Endothelial cell (in vitro differentiated cells): ENCODE results near the gene LMX1A. TPM values are rescaled to one million over a fixed set of nuclear protein-coding genes. Genes with fewer than 3 reads are reported as not detected.

Experiments used
- DNase-seq: peaks from one replicate; pipeline ENCODE4 v3.0.0; 2021; ENCODE audit warnings: low spot score
- H3K27ac Mint-ChIP-seq: one replicate; pipeline ENCODE4 v1.8.0; 2021; ENCODE audit warnings: mixed read lengths, inconsistent platforms; ENCODE audit not compliant: unreplicated experiment
- H3K27me3 Mint-ChIP-seq: one replicate; pipeline ENCODE4 v1.8.0; 2021; ENCODE audit warnings: mild to moderate bottlenecking, moderate library complexity, mixed read lengths, inconsistent platforms; ENCODE audit not compliant: unreplicated experiment
- H3K36me3 Mint-ChIP-seq: one replicate; pipeline ENCODE4 v1.8.0; 2021; ENCODE audit warnings: mild to moderate bottlenecking, low read depth, mixed read lengths, inconsistent platforms; ENCODE audit not compliant: unreplicated experiment
- H3K4me1 Mint-ChIP-seq: one replicate; pipeline ENCODE4 v1.8.0; 2021; ENCODE audit warnings: mild to moderate bottlenecking, mixed read lengths, inconsistent platforms; ENCODE audit not compliant: unreplicated experiment
- H3K4me3 Mint-ChIP-seq: one replicate; pipeline ENCODE4 v1.8.0; 2021; ENCODE audit warnings: mild to moderate bottlenecking, mixed read lengths, inconsistent platforms; ENCODE audit not compliant: unreplicated experiment
- H3K9me3 Mint-ChIP-seq: one replicate; pipeline ENCODE4 v1.8.0; 2021; ENCODE audit warnings: mixed read lengths, inconsistent platforms; ENCODE audit not compliant: unreplicated experiment
- CTCF ChIP-seq: fragments of 200-600 bp; sonication (generic); IDR thresholded peaks from one replicate; pipeline ENCODE4 v1.5.0; 2021; ENCODE audit warnings: antibody characterized with exemption; ENCODE audit not compliant: unreplicated experiment
- total RNA-seq: library from RNA; stranded (reverse); fragmentation: NEBNext Ultra II Directional; extraction: Animal tissue kit (Norgen Biotek cat#: 25700); gene quantifications from one replicate; pipeline ENCODE4 v1.2.1, GENCODE V29; 2021; ENCODE audit not compliant: unreplicated experiment

LMX1A gene
- total RNA-seq, 1 donor from 2014 or later = not detected

GRCh38 chr1:165169729-165170128 lies 186.8 kb downstream of the LMX1A start:
- Mint-ChIP-seq H3K27me3 (no peaks in the 10 kb centered on the region), H3K36me3 (no peaks in the 10 kb centered on the region), H3K4me3 (no peak overlapping the region), H3K9me3 (no peaks in the 10 kb centered on the region), H3K4me1 (peaks cover 21% of the 10 kb centered on the region), H3K27ac (no peak overlapping the region)
- no peak for TF ChIP-seq CTCF
- DNase-seq = no peak

GRCh38 chr1:165169028-165169427 lies 187.5 kb downstream of the LMX1A start:
- Mint-ChIP-seq H3K27me3 (no peaks in the 10 kb centered on the region), H3K36me3 (no peaks in the 10 kb centered on the region), H3K4me1 (peaks cover 21% of the 10 kb centered on the region), H3K27ac (no peak overlapping the region), H3K4me3 (no peak overlapping the region), H3K9me3 (no peaks in the 10 kb centered on the region)
- no peak for TF ChIP-seq CTCF
- no peak for DNase-seq

GRCh38 chr1:165168467-165168866 lies 188.0 kb downstream of the LMX1A start:
- no peak for TF ChIP-seq CTCF
- no peaks in the 10 kb centered on the region for H3K36me3 Mint-ChIP-seq
- no peaks in the 10 kb centered on the region for H3K9me3 Mint-ChIP-seq
- H3K27ac Mint-ChIP-seq = no peak overlapping the region
- DNase-seq = peak; percentile 13
- no peaks in the 10 kb centered on the region for H3K27me3 Mint-ChIP-seq
- H3K4me1 Mint-ChIP-seq = peaks cover 21% of the 10 kb centered on the region
- H3K4me3 Mint-ChIP-seq = no peak overlapping the region

GRCh38 chr1:165162671-165163241 lies 193.8 kb downstream of the LMX1A start:
- peak; percentile 8 for DNase-seq
- H3K27ac Mint-ChIP-seq = no peak overlapping the region
- H3K4me3 Mint-ChIP-seq = no peak overlapping the region
- peaks cover 3% of the 10 kb centered on the region for H3K27me3 Mint-ChIP-seq
- no peak for TF ChIP-seq CTCF
- no peaks in the 10 kb centered on the region for H3K9me3 Mint-ChIP-seq
- no peaks in the 10 kb centered on the region for H3K36me3 Mint-ChIP-seq
- H3K4me1 Mint-ChIP-seq = peaks cover 8% of the 10 kb centered on the region

GRCh38 chr1:165161130-165161529 lies 195.4 kb downstream of the LMX1A start:
- no peak for TF ChIP-seq CTCF
- H3K9me3 Mint-ChIP-seq = no peaks in the 10 kb centered on the region
- no peaks in the 10 kb centered on the region for H3K36me3 Mint-ChIP-seq
- no peak overlapping the region for H3K27ac Mint-ChIP-seq
- DNase-seq = no peak
- peaks cover 3% of the 10 kb centered on the region for H3K27me3 Mint-ChIP-seq
- peaks cover 8% of the 10 kb centered on the region for H3K4me1 Mint-ChIP-seq
- H3K4me3 Mint-ChIP-seq = no peak overlapping the region
